ENCODE measurements around the gene L1CAM. TPM values are rescaled to one million over a fixed set of nuclear protein-coding genes. Genes with fewer than 3 reads are reported as not detected.

L1CAM gene
- total and polyA plus RNA-seq, 12 donors: 0.52 to 50.1 (median 7.2) TPM

DNA sequence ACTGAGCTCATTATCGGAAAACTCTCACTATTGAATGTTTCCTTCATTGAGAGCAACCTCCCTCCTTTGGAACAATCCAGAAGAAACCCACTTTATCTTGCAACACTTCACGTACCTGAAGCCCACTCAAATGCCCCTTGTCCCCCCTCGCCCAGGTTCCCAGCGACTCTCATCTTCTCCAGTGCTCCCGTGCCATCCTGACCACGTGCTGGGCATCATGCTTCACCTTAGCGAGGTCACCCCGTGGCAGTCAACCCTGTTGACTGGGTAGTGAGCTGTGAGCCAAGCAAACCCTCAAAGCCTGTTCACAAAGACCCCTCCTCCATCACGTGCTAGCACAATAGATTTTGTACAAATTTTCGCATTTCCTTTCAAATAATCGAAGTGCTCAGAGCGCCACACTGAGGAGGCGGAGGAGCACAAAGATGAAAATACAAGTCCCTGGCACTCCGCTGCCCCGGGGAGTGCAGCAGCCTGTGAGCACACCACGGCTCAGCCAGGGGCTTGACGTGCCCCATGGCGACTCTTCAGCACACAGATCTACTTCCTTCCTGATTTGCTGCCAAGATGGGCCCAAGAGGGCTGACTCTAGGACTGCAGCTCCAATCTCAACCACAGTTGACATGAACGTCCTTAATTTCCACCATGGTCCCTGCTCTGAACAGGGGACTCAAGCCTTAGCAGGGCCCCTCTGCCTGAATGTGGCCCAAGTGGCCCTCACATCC lies 71.2 kb downstream of the L1CAM start:
- intact Hi-C loops (cut with DNase I): no loop called here
- H3K4me1 ChIP-seq (replicated peaks in 1 of 2): peaks cover 0 to 6% of the 10 kb centered on the region in 2 donors
- H3K4me3 ChIP-seq: no peak overlapping the region
- DNase-seq: no peak
- peaks cover 11% of the 10 kb centered on the region for H3K27me3 ChIP-seq
- H3K36me3 ChIP-seq (replicated peaks in 1 of 2): no peaks in the 10 kb centered on the region
- no peak for TF ChIP-seq POLR2A (IDR thresholded peaks at IDR 0.05)
- TF ChIP-seq, protein P1, sequence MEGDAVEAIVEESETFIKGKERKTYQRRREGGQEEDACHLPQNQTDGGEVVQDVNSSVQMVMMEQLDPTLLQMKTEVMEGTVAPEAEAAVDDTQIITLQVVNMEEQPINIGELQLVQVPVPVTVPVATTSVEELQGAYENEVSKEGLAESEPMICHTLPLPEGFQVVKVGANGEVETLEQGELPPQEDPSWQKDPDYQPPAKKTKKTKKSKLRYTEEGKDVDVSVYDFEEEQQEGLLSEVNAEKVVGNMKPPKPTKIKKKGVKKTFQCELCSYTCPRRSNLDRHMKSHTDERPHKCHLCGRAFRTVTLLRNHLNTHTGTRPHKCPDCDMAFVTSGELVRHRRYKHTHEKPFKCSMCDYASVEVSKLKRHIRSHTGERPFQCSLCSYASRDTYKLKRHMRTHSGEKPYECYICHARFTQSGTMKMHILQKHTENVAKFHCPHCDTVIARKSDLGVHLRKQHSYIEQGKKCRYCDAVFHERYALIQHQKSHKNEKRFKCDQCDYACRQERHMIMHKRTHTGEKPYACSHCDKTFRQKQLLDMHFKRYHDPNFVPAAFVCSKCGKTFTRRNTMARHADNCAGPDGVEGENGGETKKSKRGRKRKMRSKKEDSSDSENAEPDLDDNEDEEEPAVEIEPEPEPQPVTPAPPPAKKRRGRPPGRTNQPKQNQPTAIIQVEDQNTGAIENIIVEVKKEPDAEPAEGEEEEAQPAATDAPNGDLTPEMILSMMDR (IDR thresholded peaks at IDR 0.05): no peak
- WGBS, 4 donors: 64 to 81% (median 76%) methylated on average over 5 to 19 of the region's 19 CpGs
- no peaks in the 10 kb centered on the region for H3K9me3 ChIP-seq (replicated peaks in 1 of 3)
- no peak overlapping the region for H3K27ac ChIP-seq

DNA sequence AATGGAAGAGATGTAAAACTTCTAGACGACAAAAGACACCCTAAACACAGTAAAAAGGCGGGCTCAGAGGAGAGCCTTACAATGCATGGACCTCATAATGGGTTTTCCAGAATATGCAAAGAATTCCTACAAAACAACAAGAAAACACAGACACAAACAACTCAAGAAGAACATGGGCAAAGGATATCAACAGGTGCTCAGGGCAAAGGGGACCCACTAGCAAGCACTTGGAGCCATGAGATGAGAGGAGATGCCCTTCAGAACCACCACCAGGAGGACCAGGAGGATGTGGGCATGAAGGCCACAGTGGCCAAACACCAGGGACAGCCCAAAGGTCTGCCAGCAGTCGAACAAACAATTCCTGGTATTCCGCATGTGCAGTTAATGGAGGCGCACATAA lies 72.8 kb downstream of the L1CAM start:
- 84 to 94% (median 91%) methylated on average over 5 of the region's 5 CpGs for WGBS, 4 donors
- TF ChIP-seq, protein P1 (IDR thresholded peaks at IDR 0.05): no peak
- no peak for TF ChIP-seq POLR2A (IDR thresholded peaks at IDR 0.05)
- Histone ChIP-seq H3K4me3 (no peak overlapping the region), H3K4me1 (replicated peaks in 1 of 2) (no peaks in the 10 kb centered on the region), H3K36me3 (replicated peaks in 1 of 2) (no peaks in the 10 kb centered on the region), H3K27ac (no peak overlapping the region), H3K9me3 (replicated peaks in 1 of 3) (no peaks in the 10 kb centered on the region), H3K27me3 (peaks cover 3% of the 10 kb centered on the region)
- no peak for DNase-seq
- intact Hi-C loops (cut with DNase I): no loop called here

DNA sequence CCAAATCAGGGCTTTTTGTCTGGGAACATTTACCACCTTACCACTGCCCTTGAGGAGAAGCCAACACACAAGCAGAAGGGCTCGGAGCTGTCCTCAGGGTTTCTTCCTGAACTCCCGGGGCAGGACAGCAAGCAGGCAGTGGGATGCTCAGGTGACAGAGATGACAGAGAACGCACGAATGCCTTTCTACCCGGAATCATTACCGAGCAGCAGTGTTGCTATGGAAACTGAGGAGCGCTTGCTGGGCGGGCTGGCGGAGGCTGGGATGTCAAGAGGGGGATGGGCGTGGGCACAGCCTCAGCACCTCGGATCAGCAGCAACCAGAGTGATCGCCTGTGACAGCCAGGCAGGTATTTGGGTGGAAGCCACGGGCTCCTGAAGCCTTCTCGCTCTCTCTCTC lies 73.8 kb downstream of the L1CAM start:
- intact Hi-C loops (cut with DNase I): no loop called here
- H3K27ac ChIP-seq: no peak overlapping the region
- H3K4me1 ChIP-seq (replicated peaks in 1 of 2): no peaks in the 10 kb centered on the region
- 51 to 100% (median 68%) methylated on average over 1 to 14 of the region's 14 CpGs for WGBS, 4 donors
- H3K36me3 ChIP-seq (replicated peaks in 1 of 2): no peaks in the 10 kb centered on the region
- peaks cover 3% of the 10 kb centered on the region for H3K27me3 ChIP-seq
- no peak overlapping the region for H3K4me3 ChIP-seq
- TF ChIP-seq, protein P1 (IDR thresholded peaks at IDR 0.05): no peak
- no peaks in the 10 kb centered on the region for H3K9me3 ChIP-seq (replicated peaks in 1 of 3)
- no peak for DNase-seq

Other genes with a start within 250 kb of the L1CAM start
- 10 to 100 TPM in 1 of 9 donors, under 1 TPM in 5, not detected in 3; 0.11 to 15.9 (median 0.24) TPM for gene DUSP9, start 239.0 kb downstream of the L1CAM start, total RNA-seq
- gene DUSP9, start 239.0 kb downstream of the L1CAM start, polyA plus RNA-seq: not detected
- 1 to 10 TPM in 3 of 9 donors, under 1 TPM in 4, not detected in 2; 0.48 to 2.7 (median 1.00) TPM for gene PNCK, start 212.4 kb downstream of the L1CAM start, total RNA-seq
- gene PNCK, start 212.4 kb downstream of the L1CAM start, polyA plus RNA-seq: 1 to 10 TPM in 2 of 3 donors, under 1 TPM in 1; 0.42 to 6.5 (median 1.9) TPM
- 100 to 1,000 TPM in 4 of 9 donors, 10 to 100 TPM in 4, 1 to 10 TPM in 1; 3.1 to 136 (median 71.0) TPM for gene SLC6A8, start 198.2 kb downstream of the L1CAM start, total RNA-seq
- 100 to 1,000 TPM in 1 of 3 donors, 10 to 100 TPM in 2; 51.8 to 118 (median 63.0) TPM for gene SLC6A8, start 198.2 kb downstream of the L1CAM start, polyA plus RNA-seq
- gene BCAP31, start 161.8 kb downstream of the L1CAM start, total RNA-seq: 100 to 1,000 TPM; 168 to 343 (median 285) TPM
- gene BCAP31, start 161.8 kb downstream of the L1CAM start, polyA plus RNA-seq: 100 to 1,000 TPM; 121 to 274 (median 218) TPM
- gene ABCD1, start 161.3 kb downstream of the L1CAM start, total RNA-seq: 10 to 100 TPM; 29.6 to 78.0 (median 51.0) TPM
- gene ABCD1, start 161.3 kb downstream of the L1CAM start, polyA plus RNA-seq: 10 to 100 TPM; 29.7 to 58.6 (median 42.3) TPM
- gene PLXNB3, start 121.9 kb downstream of the L1CAM start, total RNA-seq: 100 to 1,000 TPM in 1 of 9 donors, 10 to 100 TPM in 7, 1 to 10 TPM in 1; 1.1 to 103 (median 34.9) TPM
- gene PLXNB3, start 121.9 kb downstream of the L1CAM start, polyA plus RNA-seq: 100 to 1,000 TPM in 1 of 3 donors, 10 to 100 TPM in 2; 21.7 to 119 (median 87.3) TPM
- 1 to 10 TPM in 5 of 9 donors, under 1 TPM in 3, not detected in 1; 0.14 to 2.9 (median 1.3) TPM for gene SRPK3, start 105.1 kb downstream of the L1CAM start, total RNA-seq
- gene SRPK3, start 105.1 kb downstream of the L1CAM start, polyA plus RNA-seq: 10 to 100 TPM in 1 of 3 donors, 1 to 10 TPM in 1, under 1 TPM in 1; 0.31 to 20.5 (median 4.9) TPM
- 100 to 1,000 TPM in 2 of 9 donors, 10 to 100 TPM in 7; 68.4 to 144 (median 83.1) TPM for gene IDH3G, start 91.8 kb downstream of the L1CAM start, total RNA-seq
- 100 to 1,000 TPM in 2 of 3 donors, 10 to 100 TPM in 1; 73.9 to 112 (median 111) TPM for gene IDH3G, start 91.8 kb downstream of the L1CAM start, polyA plus RNA-seq
- gene SSR4, start 91.5 kb downstream of the L1CAM start, total RNA-seq: 100 to 1,000 TPM; 162 to 609 (median 366) TPM
- gene SSR4, start 91.5 kb downstream of the L1CAM start, polyA plus RNA-seq: 1,000 to 10,000 TPM in 1 of 3 donors, 100 to 1,000 TPM in 2; 195 to 1,349 (median 921) TPM
- 1 to 10 TPM in 8 of 9 donors, under 1 TPM in 1; 0.69 to 8.8 (median 3.4) TPM for gene PDZD4, start 55.6 kb downstream of the L1CAM start, total RNA-seq
- gene PDZD4, start 55.6 kb downstream of the L1CAM start, polyA plus RNA-seq: 10 to 100 TPM in 1 of 3 donors, 1 to 10 TPM in 2; 3.0 to 39.2 (median 9.5) TPM
- gene AVPR2, start 18.5 kb upstream of the L1CAM start, total RNA-seq: 1 to 10 TPM in 1 of 9 donors, under 1 TPM in 8; 0.11 to 1.1 (median 0.57) TPM
- 1 to 10 TPM in 2 of 3 donors, not detected in 1; 1.0 to 1.6 TPM for gene AVPR2, start 18.5 kb upstream of the L1CAM start, polyA plus RNA-seq
- gene ARHGAP4, start 40.1 kb upstream of the L1CAM start, total RNA-seq: 10 to 100 TPM; 22.4 to 67.8 (median 45.0) TPM
- gene ARHGAP4, start 40.1 kb upstream of the L1CAM start, polyA plus RNA-seq: 100 to 1,000 TPM in 2 of 3 donors, 1 to 10 TPM in 1; 1.5 to 316 (median 118) TPM
- gene NAA10, start 48.9 kb upstream of the L1CAM start, total RNA-seq: 100 to 1,000 TPM in 3 of 9 donors, 10 to 100 TPM in 6; 60.0 to 159 (median 93.2) TPM
- 100 to 1,000 TPM; 121 to 287 (median 228) TPM for gene NAA10, start 48.9 kb upstream of the L1CAM start, polyA plus RNA-seq
- gene RENBP, start 58.5 kb upstream of the L1CAM start, total RNA-seq: 10 to 100 TPM; 15.5 to 37.4 (median 24.6) TPM
- gene RENBP, start 58.5 kb upstream of the L1CAM start, polyA plus RNA-seq: 10 to 100 TPM in 2 of 3 donors, 1 to 10 TPM in 1; 5.4 to 69.6 (median 27.6) TPM
- 10 to 100 TPM in 8 of 9 donors, 1 to 10 TPM in 1; 9.2 to 77.1 (median 57.8) TPM for gene HCFC1, start 85.6 kb upstream of the L1CAM start, total RNA-seq
- 10 to 100 TPM; 15.3 to 32.7 (median 19.6) TPM for gene HCFC1, start 85.6 kb upstream of the L1CAM start, polyA plus RNA-seq
- gene TMEM187, start 86.6 kb upstream of the L1CAM start, total RNA-seq: 10 to 100 TPM in 7 of 9 donors, 1 to 10 TPM in 2; 5.7 to 29.2 (median 16.7) TPM
- gene TMEM187, start 86.6 kb upstream of the L1CAM start, polyA plus RNA-seq: 1 to 10 TPM; 4.0 to 6.8 (median 5.3) TPM
- gene IRAK1, start 133.7 kb upstream of the L1CAM start, total RNA-seq: 100 to 1,000 TPM in 4 of 9 donors, 10 to 100 TPM in 5; 48.2 to 142 (median 98.0) TPM
- 10 to 100 TPM; 36.9 to 70.1 (median 63.4) TPM for gene IRAK1, start 133.7 kb upstream of the L1CAM start, polyA plus RNA-seq
- 10 to 100 TPM; 16.9 to 67.7 (median 60.2) TPM for gene MECP2, start 211.5 kb upstream of the L1CAM start, total RNA-seq
- 10 to 100 TPM; 23.3 to 28.6 (median 24.5) TPM for gene MECP2, start 211.5 kb upstream of the L1CAM start, polyA plus RNA-seq

Measured in adrenal gland (tissue), 12 donors.